SK-N-SH treated with all-trans-retinoic acid at 6 μM for 48 hours (cell line): ENCODE data around the gene WDR48.

Experiments used
- ATAC-seq: fragments of 200-7000 bp; cut with Tn5 transposase; 3 replicates; pipeline ENCODE4 v1.9.1; 2020; ENCODE audit warnings: mild to moderate bottlenecking, moderate library complexity
- BACH2 ChIP-seq: fragments of 250-450 bp; sonication (Bioruptor Pico); IDR thresholded peaks from 2 replicates; pipeline ENCODE4 v1.9.0; 2021; ENCODE audit warnings: mild to moderate bottlenecking, borderline replicate concordance
- CSDC2 ChIP-seq: fragments of 250-450 bp; sonication (Bioruptor Pico); IDR thresholded peaks from 2 replicates; pipeline ENCODE4 v1.5.0; 2020; ENCODE audit warnings: mild to moderate bottlenecking, moderate library complexity
- CSRNP3 ChIP-seq: fragments of 250-450 bp; sonication (Bioruptor Pico); IDR thresholded peaks from 2 replicates; pipeline ENCODE4 v1.5.1; 2021; ENCODE audit warnings: mild to moderate bottlenecking, moderate library complexity
- ESRRG ChIP-seq: fragments of 250-450 bp; sonication (Bioruptor Pico); IDR thresholded peaks from 2 replicates; pipeline ENCODE4 v1.6.1; 2021; ENCODE audit warnings: mild to moderate bottlenecking
- GLIS3 ChIP-seq: fragments of 250-450 bp; sonication (Bioruptor Pico); IDR thresholded peaks from 2 replicates; pipeline ENCODE4 v1.5.0; 2020; ENCODE audit warnings: mild to moderate bottlenecking, moderate library complexity
- ISL1 ChIP-seq: fragments of 250-450 bp; sonication (Bioruptor Pico); IDR thresholded peaks from 2 replicates; pipeline ENCODE4 v2.1.2; 2022; ENCODE audit warnings: mild to moderate bottlenecking, moderate library complexity
- OSR1 ChIP-seq: fragments of 250-450 bp; sonication (Bioruptor Pico); IDR thresholded peaks from 2 replicates; pipeline ENCODE4 v1.8.0; 2022; ENCODE audit warnings: moderate library complexity, mild to moderate bottlenecking, inconsistent platforms
- POU6F1 ChIP-seq: fragments of 250-450 bp; sonication (Bioruptor Pico); IDR thresholded peaks from 2 replicates; pipeline ENCODE4 v1.8.0; 2021; ENCODE audit warnings: low read depth, mild to moderate bottlenecking, moderate library complexity, borderline replicate concordance
- PPARA ChIP-seq: fragments of 250-450 bp; sonication (Bioruptor Pico); IDR thresholded peaks from 2 replicates; pipeline ENCODE4 v1.5.0; 2020; ENCODE audit warnings: mild to moderate bottlenecking, borderline replicate concordance
- RARB ChIP-seq: fragments of 250-450 bp; sonication (Bioruptor Pico); IDR thresholded peaks from 2 replicates; pipeline ENCODE4 v1.8.0; 2021; ENCODE audit warnings: mild to moderate bottlenecking, moderate library complexity
- SNAI2 ChIP-seq: fragments of 250-450 bp; sonication (Bioruptor Pico); IDR thresholded peaks from 2 replicates; pipeline ENCODE4 v1.5.0; 2020; ENCODE audit warnings: mild to moderate bottlenecking, moderate library complexity
- TCF4 ChIP-seq: fragments of 250-450 bp; sonication (Bioruptor Pico); IDR thresholded peaks from 2 replicates; pipeline ENCODE4 v1.8.0; 2021; ENCODE audit warnings: mild to moderate bottlenecking, moderate library complexity, borderline replicate concordance
- TOX ChIP-seq: fragments of 250-450 bp; sonication (Bioruptor Pico); IDR thresholded peaks from 2 replicates; pipeline ENCODE4 v1.8.0; 2021; ENCODE audit warnings: mild to moderate bottlenecking, moderate library complexity, borderline replicate concordance
- TSHZ2 ChIP-seq: fragments of 250-450 bp; sonication (Bioruptor Pico); IDR thresholded peaks from 2 replicates; pipeline ENCODE4 v1.5.0; 2020; ENCODE audit warnings: mild to moderate bottlenecking, moderate library complexity
- ZC3H10 ChIP-seq: fragments of 250-450 bp; sonication (Bioruptor Pico); IDR thresholded peaks from 2 replicates; pipeline ENCODE4 v1.5.1; 2021; ENCODE audit warnings: mild to moderate bottlenecking, moderate library complexity
- ZFP3 ChIP-seq: fragments of 250-450 bp; sonication (Bioruptor Pico); IDR thresholded peaks from 2 replicates; pipeline ENCODE4 v1.5.0; 2020; ENCODE audit warnings: mild to moderate bottlenecking, moderate library complexity
- ZFP30 ChIP-seq: fragments of 450-650 bp; formaldehyde crosslinking; IDR thresholded peaks from 2 replicates; pipeline ENCODE4 v1.5.0; 2022; ENCODE audit warnings: mild to moderate bottlenecking, moderate library complexity
- ZNF565 ChIP-seq: fragments of 450-650 bp; formaldehyde crosslinking; conservative IDR thresholded peaks from 2 replicates; pipeline ENCODE4 v1.5.0; 2020; ENCODE audit warnings: low read depth, mild to moderate bottlenecking, moderate library complexity
- ZNF70 ChIP-seq: fragments of 450-650 bp; formaldehyde crosslinking; IDR thresholded peaks from 2 replicates; pipeline ENCODE4 v1.5.0; 2020; ENCODE audit warnings: mild to moderate bottlenecking, moderate library complexity
- ZNF8 ChIP-seq: fragments of 450-650 bp; formaldehyde crosslinking; IDR thresholded peaks from 2 replicates; pipeline ENCODE4 v1.5.0; 2020; ENCODE audit warnings: mild to moderate bottlenecking, moderate library complexity
- TF ChIP-seq, protein P1 (sequence below): fragments of 250-450 bp; sonication (Bioruptor Pico); IDR thresholded peaks from 2 replicates; pipeline ENCODE4 v1.8.0; 2020; ENCODE audit warnings: mild to moderate bottlenecking, moderate library complexity, borderline replicate concordance

WDR48 gene

DNA sequence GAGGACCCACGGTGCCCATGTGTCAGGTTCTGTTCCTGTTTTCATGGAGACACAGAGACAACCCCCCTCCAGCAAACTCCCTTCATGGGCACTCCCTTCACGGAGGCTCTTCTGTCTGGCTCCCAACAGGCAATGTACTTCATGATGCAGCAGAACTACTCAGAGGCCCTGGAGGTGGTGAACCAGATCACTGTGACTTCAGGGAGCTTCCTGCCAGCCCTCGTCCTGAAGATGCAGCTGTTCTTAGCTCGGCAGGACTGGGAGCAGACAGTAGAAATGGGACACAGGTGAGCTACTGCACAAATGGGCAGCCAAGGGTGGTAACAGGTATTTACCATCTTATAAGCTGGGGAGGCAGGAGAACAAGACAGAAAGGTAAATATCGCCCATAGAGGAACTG, 62.6 kb downstream of the WDR48 start:
- ATAC-seq: no peak
- no peak for TF ChIP-seq ZFP30
- no peak for TF ChIP-seq OSR1 (CRISPR knock-in tag)
- TF ChIP-seq ZFP3: no peak
- TF ChIP-seq ZNF8 (CRISPR knock-in tag): no peak
- TF ChIP-seq ESRRG (CRISPR knock-in tag): no peak
- no peak for TF ChIP-seq SNAI2 (CRISPR knock-in tag)
- no peak for TF ChIP-seq GLIS3 (CRISPR knock-in tag)
- no peak for TF ChIP-seq RARB (CRISPR knock-in tag)

DNA sequence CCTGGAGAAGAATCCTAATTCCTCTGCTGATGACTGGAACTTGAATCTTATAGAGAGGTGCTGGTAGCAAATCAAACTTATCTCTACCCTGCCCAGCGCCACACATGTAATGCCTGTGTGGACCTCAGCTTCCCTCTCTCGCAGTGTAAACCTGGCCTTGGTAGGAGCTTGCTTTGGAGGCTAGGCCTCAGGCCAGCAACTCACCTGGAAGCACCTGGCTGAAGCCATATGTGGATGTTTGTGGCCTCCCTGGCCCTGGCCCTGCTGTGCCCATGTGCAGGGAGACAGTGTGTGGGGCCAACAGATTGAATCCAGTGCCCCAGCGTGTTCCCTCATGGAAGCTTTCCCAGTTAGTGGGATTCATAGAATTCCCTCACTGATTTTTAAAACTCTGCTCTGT, 64.1 kb downstream of the WDR48 start:
- no peak for ATAC-seq

DNA sequence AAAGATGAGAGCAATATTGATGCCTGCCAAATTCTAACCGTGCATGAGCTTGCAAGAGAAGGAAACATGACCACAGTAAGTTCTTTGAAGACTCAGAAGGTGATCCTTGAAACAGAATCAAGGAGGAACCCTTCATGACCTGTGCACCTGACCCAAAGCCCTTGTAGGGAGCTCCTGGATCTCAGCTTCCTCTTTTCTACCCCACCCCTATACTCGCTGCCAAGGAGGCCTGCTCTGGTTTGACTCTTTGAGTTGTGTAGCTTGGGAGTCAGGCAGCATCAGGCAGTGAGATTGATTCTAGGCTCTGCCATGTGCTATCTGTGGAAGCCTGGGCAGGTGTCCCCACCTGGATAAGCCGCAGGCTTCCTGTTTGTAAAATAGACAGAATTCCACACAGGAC, 66.3 kb downstream of the WDR48 start:
- ATAC-seq: no peak
- TF ChIP-seq BACH2 (CRISPR knock-in tag) (no peak), ZNF8 (CRISPR knock-in tag) (no peak), POU6F1 (CRISPR knock-in tag) (no peak), TCF4 (no peak), PPARA (CRISPR knock-in tag) (no peak), ZFP3 (no peak), SNAI2 (CRISPR knock-in tag) (no peak), GLIS3 (CRISPR knock-in tag) (no peak), ZNF565 (no peak), CSRNP3 (no peak), ZNF70 (CRISPR knock-in tag) (no peak), TSHZ2 (CRISPR knock-in tag) (no peak), ZC3H10 (CRISPR knock-in tag) (no peak)

More for the DNA sequence above, 64.1 kb downstream of the WDR48 start:
- TF ChIP-seq RARB (CRISPR knock-in tag) (no peak), ZNF565 (no peak), GLIS3 (CRISPR knock-in tag) (no peak), TOX (CRISPR knock-in tag) (no peak), CSDC2 (CRISPR knock-in tag) (no peak), TCF4 (no peak), OSR1 (CRISPR knock-in tag) (no peak)
- TF ChIP-seq, protein P1, sequence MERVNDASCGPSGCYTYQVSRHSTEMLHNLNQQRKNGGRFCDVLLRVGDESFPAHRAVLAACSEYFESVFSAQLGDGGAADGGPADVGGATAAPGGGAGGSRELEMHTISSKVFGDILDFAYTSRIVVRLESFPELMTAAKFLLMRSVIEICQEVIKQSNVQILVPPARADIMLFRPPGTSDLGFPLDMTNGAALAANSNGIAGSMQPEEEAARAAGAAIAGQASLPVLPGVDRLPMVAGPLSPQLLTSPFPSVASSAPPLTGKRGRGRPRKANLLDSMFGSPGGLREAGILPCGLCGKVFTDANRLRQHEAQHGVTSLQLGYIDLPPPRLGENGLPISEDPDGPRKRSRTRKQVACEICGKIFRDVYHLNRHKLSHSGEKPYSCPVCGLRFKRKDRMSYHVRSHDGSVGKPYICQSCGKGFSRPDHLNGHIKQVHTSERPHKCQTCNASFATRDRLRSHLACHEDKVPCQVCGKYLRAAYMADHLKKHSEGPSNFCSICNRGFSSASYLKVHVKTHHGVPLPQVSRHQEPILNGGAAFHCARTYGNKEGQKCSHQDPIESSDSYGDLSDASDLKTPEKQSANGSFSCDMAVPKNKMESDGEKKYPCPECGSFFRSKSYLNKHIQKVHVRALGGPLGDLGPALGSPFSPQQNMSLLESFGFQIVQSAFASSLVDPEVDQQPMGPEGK: no peak

GRCh38 chr3:39118931-39119660, 67.3 kb downstream of the WDR48 start:
- ATAC-seq: no peak

More at GRCh38 chr3:39118931-39119660, 67.3 kb downstream of the WDR48 start:
- TF ChIP-seq ISL1 (no peak), PPARA (CRISPR knock-in tag) (no peak), RARB (CRISPR knock-in tag) (no peak), ZNF565 (no peak)
